Measurements from ENCODE around the gene PRAC2. TPM values are rescaled to one million over a fixed set of nuclear protein-coding genes. Genes with fewer than 3 reads are reported as not detected.

PRAC2 gene
- total and polyA plus RNA-seq, 4 donors = not detected

- WGBS = 9% methylated on average over 21 of the region's 21 CpGs
- Histone ChIP-seq H3K36me3 (ENCODE audit: control insufficient read depth in 4 of 4, insufficient read depth in 3 of 4, low read depth in 1 of 4, low read length in 3 of 4) (no peaks in the 10 kb centered on the region), H3K9ac (ENCODE audit: low read depth in 1 of 2, low read length in 2 of 2) (no peak overlapping the region), H3K4me3 (ENCODE audit: low read depth in 1 of 3, low read length in 3 of 3) (no peak overlapping the region), H3K27me3 (ENCODE audit: control insufficient read depth in 4 of 4, insufficient read depth in 4 of 4, low read length in 3 of 4) (peaks cover 8 to 57% (median 31%) of the 10 kb centered on the region in 4 donors), H3K4me1 (ENCODE audit: control insufficient read depth in 4 of 4, insufficient read depth in 4 of 4, low read length in 3 of 4) (peaks cover 0 to 5% (median 1%) of the 10 kb centered on the region in 4 donors), H3K27ac (ENCODE audit: low read depth in 1 of 2, low read length in 2 of 2) (no peak overlapping the region), H3K9me3 (ENCODE audit: control insufficient read depth in 4 of 4, low read length in 3 of 4) (peaks cover 0 to 3% (median 0%) of the 10 kb centered on the region in 4 donors)
- DNase-seq (ENCODE audit: low spot score) = no peak
- TF ChIP-seq RAD21 (IDR thresholded peaks at IDR 0.05) = no peak
- TF ChIP-seq, protein P1, sequence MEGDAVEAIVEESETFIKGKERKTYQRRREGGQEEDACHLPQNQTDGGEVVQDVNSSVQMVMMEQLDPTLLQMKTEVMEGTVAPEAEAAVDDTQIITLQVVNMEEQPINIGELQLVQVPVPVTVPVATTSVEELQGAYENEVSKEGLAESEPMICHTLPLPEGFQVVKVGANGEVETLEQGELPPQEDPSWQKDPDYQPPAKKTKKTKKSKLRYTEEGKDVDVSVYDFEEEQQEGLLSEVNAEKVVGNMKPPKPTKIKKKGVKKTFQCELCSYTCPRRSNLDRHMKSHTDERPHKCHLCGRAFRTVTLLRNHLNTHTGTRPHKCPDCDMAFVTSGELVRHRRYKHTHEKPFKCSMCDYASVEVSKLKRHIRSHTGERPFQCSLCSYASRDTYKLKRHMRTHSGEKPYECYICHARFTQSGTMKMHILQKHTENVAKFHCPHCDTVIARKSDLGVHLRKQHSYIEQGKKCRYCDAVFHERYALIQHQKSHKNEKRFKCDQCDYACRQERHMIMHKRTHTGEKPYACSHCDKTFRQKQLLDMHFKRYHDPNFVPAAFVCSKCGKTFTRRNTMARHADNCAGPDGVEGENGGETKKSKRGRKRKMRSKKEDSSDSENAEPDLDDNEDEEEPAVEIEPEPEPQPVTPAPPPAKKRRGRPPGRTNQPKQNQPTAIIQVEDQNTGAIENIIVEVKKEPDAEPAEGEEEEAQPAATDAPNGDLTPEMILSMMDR (IDR thresholded peaks at IDR 0.05; ENCODE audit: low read depth, low read length, missing input control) = no peak
- TF ChIP-seq HNF4A (conservative IDR thresholded peaks at IDR 0.05) = no peak
- no peak for TF ChIP-seq FOXA2 (IDR thresholded peaks at IDR 0.05)
- TF ChIP-seq, protein P2, sequence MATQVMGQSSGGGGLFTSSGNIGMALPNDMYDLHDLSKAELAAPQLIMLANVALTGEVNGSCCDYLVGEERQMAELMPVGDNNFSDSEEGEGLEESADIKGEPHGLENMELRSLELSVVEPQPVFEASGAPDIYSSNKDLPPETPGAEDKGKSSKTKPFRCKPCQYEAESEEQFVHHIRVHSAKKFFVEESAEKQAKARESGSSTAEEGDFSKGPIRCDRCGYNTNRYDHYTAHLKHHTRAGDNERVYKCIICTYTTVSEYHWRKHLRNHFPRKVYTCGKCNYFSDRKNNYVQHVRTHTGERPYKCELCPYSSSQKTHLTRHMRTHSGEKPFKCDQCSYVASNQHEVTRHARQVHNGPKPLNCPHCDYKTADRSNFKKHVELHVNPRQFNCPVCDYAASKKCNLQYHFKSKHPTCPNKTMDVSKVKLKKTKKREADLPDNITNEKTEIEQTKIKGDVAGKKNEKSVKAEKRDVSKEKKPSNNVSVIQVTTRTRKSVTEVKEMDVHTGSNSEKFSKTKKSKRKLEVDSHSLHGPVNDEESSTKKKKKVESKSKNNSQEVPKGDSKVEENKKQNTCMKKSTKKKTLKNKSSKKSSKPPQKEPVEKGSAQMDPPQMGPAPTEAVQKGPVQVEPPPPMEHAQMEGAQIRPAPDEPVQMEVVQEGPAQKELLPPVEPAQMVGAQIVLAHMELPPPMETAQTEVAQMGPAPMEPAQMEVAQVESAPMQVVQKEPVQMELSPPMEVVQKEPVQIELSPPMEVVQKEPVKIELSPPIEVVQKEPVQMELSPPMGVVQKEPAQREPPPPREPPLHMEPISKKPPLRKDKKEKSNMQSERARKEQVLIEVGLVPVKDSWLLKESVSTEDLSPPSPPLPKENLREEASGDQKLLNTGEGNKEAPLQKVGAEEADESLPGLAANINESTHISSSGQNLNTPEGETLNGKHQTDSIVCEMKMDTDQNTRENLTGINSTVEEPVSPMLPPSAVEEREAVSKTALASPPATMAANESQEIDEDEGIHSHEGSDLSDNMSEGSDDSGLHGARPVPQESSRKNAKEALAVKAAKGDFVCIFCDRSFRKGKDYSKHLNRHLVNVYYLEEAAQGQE (IDR thresholded peaks at IDR 0.05) = no peak
- TF ChIP-seq YY1 (IDR thresholded peaks at IDR 0.05) = no peak
- TF ChIP-seq TAF1 (conservative IDR thresholded peaks at IDR 0.05) = no peak
- no peak for TF ChIP-seq GABPA (IDR thresholded peaks at IDR 0.05 in 1 of 2, conservative IDR thresholded peaks at IDR 0.05 in 1 of 2)
- no peak for TF ChIP-seq EGR1 (IDR thresholded peaks at IDR 0.05; ENCODE audit: low read depth in 2 of 2)
- TF ChIP-seq JUND (IDR thresholded peaks at IDR 0.05) = no peak
- TF ChIP-seq, protein P3, sequence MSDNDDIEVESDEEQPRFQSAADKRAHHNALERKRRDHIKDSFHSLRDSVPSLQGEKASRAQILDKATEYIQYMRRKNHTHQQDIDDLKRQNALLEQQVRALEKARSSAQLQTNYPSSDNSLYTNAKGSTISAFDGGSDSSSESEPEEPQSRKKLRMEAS (IDR thresholded peaks at IDR 0.05) = no peak
These were observed 24.0 kb downstream of the PRAC2 start for GRCh38 chr17:48746916-48747444.

GRCh38 chr17:48747445-48748363 lies 24.7 kb downstream of the PRAC2 start:
- H3K9me3 ChIP-seq (ENCODE audit: control insufficient read depth in 4 of 4, low read length in 3 of 4) = peaks cover 0 to 1% (median 0%) of the 10 kb centered on the region in 4 donors
- 12% methylated on average over 53 of the region's 53 CpGs for WGBS
- no peak overlapping the region for H3K9ac ChIP-seq (ENCODE audit: low read depth in 1 of 2, low read length in 2 of 2)
- peaks cover 0 to 5% (median 1%) of the 10 kb centered on the region in 4 donors for H3K4me1 ChIP-seq (ENCODE audit: control insufficient read depth in 4 of 4, insufficient read depth in 4 of 4, low read length in 3 of 4)
- DNase-seq (ENCODE audit: low spot score) = no peak
- H3K36me3 ChIP-seq (ENCODE audit: control insufficient read depth in 4 of 4, insufficient read depth in 3 of 4, low read depth in 1 of 4, low read length in 3 of 4) = no peaks in the 10 kb centered on the region
- H3K27ac ChIP-seq (ENCODE audit: low read depth in 1 of 2, low read length in 2 of 2) = no peak overlapping the region
- H3K4me3 ChIP-seq (ENCODE audit: low read depth in 1 of 3, low read length in 3 of 3) = no peak overlapping the region
- no peak for TF ChIP-seq YY1 (IDR thresholded peaks at IDR 0.05)
- TF ChIP-seq FOXA1 (IDR thresholded peaks at IDR 0.05) = no peak
- TF ChIP-seq FOXA2 (IDR thresholded peaks at IDR 0.05) = no peak
- TF ChIP-seq, protein P2 (IDR thresholded peaks at IDR 0.05) = no peak
- TF ChIP-seq NR2F2 (IDR thresholded peaks at IDR 0.05) = no peak
- no peak for TF ChIP-seq HNF4A (conservative IDR thresholded peaks at IDR 0.05)
- TF ChIP-seq TAF1 (conservative IDR thresholded peaks at IDR 0.05) = no peak
- TF ChIP-seq, protein P4, sequence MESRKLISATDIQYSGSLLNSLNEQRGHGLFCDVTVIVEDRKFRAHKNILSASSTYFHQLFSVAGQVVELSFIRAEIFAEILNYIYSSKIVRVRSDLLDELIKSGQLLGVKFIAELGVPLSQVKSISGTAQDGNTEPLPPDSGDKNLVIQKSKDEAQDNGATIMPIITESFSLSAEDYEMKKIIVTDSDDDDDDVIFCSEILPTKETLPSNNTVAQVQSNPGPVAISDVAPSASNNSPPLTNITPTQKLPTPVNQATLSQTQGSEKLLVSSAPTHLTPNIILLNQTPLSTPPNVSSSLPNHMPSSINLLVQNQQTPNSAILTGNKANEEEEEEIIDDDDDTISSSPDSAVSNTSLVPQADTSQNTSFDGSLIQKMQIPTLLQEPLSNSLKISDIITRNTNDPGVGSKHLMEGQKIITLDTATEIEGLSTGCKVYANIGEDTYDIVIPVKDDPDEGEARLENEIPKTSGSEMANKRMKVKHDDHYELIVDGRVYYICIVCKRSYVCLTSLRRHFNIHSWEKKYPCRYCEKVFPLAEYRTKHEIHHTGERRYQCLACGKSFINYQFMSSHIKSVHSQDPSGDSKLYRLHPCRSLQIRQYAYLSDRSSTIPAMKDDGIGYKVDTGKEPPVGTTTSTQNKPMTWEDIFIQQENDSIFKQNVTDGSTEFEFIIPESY (IDR thresholded peaks at IDR 0.05) = no peak
- TF ChIP-seq, protein P1 (IDR thresholded peaks at IDR 0.05; ENCODE audit: low read depth, low read length, missing input control) = no peak
- peaks cover 9 to 57% (median 33%) of the 10 kb centered on the region in 4 donors for H3K27me3 ChIP-seq (ENCODE audit: control insufficient read depth in 4 of 4, insufficient read depth in 4 of 4, low read length in 3 of 4)
